ENCODE data around the gene LCK.
"Not testable (repeated sequence)": the region's sequence is repeated elsewhere in the genome, so short reads cannot be mapped to it uniquely, and the experiment has no call there.

LCK gene

DNA sequence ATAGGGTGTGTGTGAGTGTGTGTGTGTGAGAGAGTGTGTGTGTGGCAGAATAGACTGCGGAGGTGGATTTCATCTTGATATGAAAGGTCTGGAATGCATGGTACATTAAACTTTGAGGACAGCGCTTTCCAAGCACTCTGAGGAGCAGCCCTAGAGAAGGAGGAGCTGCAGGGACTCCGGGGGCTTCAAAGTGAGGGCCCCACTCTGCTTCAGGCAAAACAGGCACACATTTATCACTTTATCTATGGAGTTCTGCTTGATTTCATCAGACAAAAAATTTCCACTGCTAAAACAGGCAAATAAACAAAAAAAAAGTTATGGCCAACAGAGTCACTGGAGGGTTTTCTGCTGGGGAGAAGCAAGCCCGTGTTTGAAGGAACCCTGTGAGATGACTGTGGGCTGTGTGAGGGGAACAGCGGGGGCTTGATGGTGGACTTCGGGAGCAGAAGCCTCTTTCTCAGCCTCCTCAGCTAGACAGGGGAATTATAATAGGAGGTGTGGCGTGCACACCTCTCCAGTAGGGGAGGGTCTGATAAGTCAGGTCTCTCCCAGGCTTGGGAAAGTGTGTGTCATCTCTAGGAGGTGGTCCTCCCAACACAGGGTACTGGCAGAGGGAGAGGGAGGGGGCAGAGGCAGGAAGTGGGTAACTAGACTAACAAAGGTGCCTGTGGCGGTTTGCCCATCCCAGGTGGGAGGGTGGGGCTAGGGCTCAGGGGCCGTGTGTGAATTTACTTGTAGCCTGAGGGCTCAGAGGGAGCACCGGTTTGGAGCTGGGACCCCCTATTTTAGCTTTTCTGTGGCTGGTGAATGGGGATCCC lies 22.5 kb downstream of the LCK start:
- peak; percentile 88 for DNase-seq (ENCODE audit: low spot score)
- peak; percentile 65 for FAIRE-seq

DNA sequence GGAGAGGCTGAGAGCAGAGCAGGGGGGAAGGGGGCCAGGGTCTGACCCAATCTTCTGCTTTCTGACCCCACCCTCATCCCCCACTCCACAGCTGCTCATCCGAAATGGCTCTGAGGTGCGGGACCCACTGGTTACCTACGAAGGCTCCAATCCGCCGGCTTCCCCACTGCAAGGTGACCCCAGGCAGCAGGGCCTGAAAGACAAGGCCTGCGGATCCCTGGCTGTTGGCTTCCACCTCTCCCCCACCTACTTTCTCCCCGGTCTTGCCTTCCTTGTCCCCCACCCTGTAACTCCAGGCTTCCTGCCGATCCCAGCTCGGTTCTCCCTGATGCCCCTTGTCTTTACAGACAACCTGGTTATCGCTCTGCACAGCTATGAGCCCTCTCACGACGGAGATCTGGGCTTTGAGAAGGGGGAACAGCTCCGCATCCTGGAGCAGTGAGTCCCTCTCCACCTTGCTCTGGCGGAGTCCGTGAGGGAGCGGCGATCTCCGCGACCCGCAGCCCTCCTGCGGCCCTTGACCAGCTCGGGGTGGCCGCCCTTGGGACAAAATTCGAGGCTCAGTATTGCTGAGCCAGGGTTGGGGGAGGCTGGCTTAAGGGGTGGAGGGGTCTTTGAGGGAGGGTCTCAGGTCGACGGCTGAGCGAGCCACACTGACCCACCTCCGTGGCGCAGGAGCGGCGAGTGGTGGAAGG lies 23.7 kb downstream of the LCK start:
- DNase-seq (ENCODE audit: low spot score): no peak
- peak; percentile 32 for FAIRE-seq

DNA sequence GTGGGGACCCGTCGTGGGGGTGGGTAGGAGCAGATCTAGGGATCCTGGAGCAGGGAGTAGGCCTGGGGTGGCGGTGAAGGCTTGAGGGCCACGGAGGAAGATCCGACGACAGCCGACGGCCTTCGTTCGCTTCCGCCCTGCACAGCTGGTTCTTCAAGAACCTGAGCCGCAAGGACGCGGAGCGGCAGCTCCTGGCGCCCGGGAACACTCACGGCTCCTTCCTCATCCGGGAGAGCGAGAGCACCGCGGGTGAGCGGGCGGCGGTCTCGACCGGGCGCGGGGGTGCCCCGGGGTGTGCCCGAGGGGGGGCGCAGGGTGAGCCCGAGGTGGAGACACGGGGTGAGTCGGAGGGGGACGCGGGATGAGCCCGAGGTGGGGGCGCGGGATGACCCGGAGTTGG lies 24.4 kb downstream of the LCK start:
- FAIRE-seq: no peak

DNA sequence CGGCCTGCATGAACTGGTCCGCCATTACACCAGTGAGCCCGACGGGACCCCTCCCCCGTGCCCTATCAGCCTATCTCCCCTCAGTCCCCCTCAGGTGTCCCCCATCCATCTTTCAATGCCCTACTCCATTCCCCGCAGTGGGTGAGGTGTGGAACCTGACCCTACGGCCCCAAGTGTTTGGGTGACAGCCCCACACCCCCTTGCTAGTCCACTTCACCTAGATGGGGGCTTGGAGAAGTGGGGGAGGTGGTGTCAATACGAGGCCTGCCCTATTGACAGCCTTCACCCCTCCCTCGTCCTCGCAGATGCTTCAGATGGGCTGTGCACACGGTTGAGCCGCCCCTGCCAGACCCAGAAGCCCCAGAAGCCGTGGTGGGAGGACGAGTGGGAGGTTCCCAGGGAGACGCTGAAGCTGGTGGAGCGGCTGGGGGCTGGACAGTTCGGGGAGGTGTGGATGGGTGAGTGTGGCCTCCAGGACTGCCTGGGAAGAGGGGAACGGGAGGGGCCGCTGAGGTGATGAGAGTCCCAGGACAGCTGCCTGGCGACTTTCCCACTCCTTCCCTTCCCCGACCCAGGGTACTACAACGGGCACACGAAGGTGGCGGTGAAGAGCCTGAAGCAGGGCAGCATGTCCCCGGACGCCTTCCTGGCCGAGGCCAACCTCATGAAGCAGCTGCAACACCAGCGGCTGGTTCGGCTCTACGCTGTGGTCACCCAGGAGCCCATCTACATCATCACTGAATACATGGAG lies 25.1 kb downstream of the LCK start:
- FAIRE-seq (peak; percentile 61), DNase-seq (ENCODE audit: low spot score) (no peak)

More for the DNA sequence above, 24.4 kb downstream of the LCK start:
- DNase-seq (ENCODE audit: low spot score): no peak

DNA sequence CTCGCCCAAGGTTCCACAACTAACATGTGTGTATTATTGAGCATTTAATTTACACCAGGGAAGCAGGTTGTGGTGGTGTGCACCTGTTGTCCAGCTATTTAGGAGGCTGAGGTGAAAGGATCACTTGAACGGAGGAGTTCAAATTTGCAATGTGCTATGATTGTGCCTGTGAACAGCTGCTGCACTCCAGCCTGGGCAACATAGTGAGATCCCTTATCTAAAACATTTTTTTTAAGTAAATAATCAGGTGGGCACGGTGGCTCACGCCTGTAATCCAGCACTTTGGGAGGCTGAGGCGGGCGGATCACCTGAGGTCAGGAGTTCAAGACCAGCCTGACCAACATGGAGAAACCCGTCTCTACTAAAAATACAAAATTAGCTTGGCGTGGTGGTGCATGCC lies 33.7 kb downstream of the LCK start:
- not testable (repeated sequence) for FAIRE-seq; DNase-seq (ENCODE audit: low spot score)

DNA sequence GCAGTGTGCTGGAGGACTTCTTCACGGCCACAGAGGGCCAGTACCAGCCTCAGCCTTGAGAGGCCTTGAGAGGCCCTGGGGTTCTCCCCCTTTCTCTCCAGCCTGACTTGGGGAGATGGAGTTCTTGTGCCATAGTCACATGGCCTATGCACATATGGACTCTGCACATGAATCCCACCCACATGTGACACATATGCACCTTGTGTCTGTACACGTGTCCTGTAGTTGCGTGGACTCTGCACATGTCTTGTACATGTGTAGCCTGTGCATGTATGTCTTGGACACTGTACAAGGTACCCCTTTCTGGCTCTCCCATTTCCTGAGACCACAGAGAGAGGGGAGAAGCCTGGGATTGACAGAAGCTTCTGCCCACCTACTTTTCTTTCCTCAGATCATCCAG lies 34.6 kb downstream of the LCK start:
- no peak for FAIRE-seq
- no peak for DNase-seq (ENCODE audit: low spot score)

DNA sequence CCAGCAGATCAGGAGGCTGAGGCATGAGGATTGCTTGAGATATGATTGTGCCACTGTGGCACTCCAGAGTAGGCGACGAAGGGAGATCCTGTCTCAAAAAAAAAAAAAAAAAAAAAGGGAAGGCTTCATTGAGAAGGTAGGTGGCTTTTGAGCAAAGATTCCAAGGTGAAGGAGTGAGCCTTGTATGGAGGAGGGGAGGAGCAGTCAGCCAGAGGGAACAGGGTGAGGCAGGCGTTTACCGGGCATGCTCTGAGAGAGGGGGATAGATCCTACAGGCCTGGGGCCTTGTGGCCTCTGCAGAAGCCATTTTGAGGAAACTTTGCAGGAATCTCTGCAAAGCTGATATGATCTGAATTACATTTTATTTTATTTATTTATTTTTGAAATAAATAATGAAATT lies 35.7 kb downstream of the LCK start:
- no peak for DNase-seq (ENCODE audit: low spot score)
- FAIRE-seq: no peak

DNA sequence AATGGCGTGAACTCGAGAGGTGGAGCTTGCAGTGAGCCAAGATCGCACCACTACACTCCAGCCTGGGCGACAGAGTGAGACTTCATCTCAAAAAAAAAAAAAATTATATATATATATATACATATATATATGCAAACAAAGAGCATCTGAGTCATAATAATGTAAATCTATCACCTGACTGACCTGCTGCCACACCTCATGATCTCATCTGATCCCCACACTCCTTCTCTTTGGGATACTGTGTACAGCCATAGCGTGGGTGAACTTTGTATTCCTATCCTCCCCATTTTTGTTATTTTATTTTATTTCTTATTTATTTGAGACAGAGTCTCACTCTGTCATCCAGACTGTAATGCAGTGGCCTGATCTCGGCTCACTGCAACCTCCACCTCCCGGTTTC lies 38.2 kb downstream of the LCK start:
- DNase-seq (ENCODE audit: low spot score): no peak
- FAIRE-seq: no peak

DNA sequence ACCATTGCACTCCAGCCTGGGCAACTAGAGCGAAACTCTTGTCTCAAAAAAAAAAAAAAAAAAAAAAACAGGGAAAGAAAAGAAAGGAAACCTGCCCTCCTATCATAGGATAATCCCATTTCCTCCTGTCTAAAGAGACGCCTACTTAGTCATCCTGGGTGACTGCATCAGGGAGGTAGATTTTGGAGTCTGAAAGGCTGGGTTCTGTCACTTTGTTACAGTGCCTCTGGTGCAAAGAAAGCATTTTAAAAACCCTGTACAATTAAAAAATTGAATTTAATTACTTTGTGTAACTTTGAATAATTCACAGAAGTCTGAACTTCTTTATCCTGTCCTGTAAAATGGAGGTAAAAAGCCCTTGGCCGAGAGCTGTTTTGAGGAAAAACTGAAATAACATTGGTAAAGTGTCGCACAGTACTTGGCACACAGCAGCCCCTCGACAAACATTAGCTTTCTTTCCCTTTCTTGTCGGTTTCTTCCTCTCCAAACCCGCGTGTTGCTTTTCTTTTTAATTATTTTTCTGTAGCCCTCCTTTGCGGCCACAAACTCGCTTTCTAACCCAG lies 40.2 kb downstream of the LCK start:
- no peak for FAIRE-seq
- peak; percentile 59 for DNase-seq (ENCODE audit: low spot score)

DNA sequence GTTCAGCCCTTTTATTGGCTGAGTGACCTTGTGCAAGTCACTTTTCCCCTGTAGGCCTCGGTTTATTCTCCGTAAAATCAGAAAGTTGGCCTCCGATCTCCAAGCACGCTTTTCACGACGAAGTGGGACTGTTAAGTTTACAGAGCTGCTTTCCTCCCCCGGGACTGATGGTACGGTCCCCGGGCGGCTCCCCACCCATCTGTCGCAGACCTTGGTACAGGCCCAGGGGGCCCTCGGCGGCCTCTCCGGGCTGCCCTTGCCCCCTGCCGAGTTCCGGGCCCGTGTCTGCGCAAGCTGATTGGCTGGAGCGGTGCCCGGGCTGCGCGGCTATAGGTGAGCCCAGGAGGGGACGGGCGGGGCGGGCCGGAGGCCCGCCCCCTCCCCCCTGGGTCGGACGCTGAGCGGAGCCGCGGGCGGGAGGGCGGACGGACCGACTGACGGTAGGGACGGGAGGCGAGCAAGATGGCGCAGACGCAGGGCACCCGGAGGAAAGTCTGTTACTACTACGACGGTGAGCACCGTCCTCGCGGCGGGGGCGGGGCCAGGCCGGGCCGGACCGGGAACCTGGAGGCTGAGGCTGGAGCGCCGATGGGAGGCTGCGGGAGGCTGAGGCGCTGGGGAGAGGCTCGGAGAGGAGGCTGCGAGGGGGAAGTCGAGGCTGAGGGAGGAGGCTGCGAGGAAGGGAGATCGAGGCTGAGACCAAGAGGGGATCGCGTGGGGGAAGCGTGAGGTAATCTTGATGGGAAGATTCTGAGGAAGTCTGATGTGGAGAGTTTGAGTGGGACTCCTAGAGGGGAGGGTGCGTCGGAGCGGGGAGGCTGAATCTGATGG lies 40.9 kb downstream of the LCK start, which contains the start of gene HDAC1:
Gene HDAC1 (plus strand): TSS at position 376 of the 831 bp plus-strand sequence. CDS start 87 bp downstream, at position 463.
- DNase-seq (ENCODE audit: low spot score) (peak; percentile 99), FAIRE-seq (peak; percentile 17)

DNA sequence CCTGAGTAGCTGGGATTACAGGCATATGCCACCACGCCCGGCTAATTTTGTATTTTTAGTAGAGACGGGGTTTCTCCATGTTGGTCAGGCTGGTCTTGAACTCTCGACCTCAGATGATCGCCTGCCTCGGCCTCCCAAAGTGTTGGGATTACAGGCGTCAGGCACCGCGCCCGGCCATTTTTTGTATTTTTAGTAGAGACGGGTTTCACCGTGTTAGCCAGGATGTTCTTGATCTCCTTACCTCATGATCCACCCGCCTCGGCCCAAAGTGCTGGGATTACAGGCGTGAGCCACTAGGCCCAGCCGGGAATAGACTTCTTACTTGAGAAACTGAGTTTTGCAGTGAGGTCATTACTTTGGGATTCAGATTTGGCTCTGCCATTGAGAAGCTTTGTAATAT lies 47.1 kb downstream of the LCK start:
- FAIRE-seq; DNase-seq (ENCODE audit: low spot score): not testable (repeated sequence)

DNA sequence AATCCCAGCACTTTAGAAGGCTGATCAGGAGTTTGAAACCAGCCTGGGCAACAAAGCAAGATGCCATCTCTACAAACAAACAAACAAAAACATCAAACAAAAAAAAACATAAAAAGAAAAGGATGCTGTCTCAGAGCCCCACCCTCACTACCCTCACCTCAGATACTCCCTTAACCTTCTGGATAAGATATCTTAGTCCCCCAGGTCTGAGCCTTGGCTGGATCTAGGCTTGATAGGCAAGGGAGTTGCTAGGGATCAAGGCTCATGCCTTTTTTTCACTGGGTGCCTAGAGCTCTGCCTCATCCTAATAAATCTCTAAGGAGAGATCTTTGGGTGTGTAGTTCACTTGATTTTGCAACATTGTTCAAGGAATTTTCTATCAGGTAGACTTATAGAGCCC lies 48.3 kb downstream of the LCK start:
- FAIRE-seq (no peak), DNase-seq (ENCODE audit: low spot score) (no peak)

DNA sequence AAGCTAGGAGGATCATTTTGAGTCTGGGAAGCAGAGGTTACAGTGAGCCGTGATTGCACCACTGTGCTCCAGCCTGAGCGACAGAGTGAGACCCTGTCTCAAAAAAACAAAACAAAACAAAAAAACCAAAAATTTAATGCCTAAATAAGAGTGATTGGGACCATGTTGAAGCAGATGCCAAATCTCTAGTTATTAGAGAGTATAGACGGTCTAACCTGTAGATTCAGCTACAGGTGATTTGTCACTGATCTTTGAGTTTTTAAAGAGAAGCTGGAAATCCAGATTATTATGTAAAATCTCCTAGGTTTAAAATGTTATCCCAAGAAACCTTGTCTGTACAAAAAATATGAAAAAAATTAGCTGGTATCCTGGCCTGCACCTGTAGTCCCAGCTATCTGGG lies 52.3 kb downstream of the LCK start:
- FAIRE-seq: no peak
- DNase-seq (ENCODE audit: low spot score): no peak

DNA sequence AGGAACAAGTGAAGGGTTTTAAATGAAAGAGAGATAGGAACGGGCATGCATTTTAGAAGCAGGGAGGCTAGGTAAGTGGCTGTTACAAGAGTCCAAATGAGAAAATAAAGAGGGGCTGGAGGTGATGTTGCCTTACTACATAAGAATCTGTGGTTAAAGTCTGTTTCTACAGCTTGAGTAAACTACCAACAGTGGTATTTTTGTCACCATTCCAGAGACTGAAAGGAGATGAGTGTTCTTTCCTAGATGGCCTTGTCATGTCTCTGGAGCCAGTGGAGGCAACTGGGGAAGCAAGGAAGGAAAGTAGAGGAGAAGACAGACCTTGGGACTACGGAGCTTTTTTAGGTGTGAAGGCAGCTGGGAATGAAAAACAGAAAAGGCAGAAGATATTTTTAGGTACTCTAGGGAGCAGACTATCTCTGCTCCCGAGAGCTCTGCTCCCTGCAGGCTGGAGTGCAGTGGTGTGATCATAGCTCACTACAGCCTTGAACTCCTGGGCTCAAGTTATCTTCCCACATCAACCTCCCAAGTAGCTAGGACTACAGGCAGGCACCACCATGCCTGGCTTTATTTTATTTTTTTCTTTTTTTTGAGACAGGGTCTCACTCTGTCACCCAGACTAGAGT lies 53.0 kb downstream of the LCK start:
- no peak for DNase-seq (ENCODE audit: low spot score)
- no peak for FAIRE-seq

DNA sequence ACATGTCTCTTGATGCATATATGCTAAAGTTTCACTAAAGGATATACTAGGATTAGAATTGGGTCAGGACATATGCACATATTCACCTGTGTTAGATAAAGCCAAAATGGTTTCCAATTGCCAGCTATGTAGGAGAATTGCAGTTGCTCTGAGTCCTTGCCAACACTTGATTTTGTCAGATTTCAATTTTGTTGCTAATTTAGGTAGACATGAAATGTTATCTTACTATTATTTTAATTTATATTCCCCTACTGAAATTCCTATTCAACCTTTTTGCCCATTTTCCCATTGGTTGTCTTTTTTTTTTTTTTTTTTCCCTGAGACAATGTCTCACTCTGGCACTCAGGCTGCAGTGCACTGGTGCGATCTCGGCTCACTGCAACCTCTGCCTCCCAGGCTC lies 54.2 kb downstream of the LCK start:
- DNase-seq (ENCODE audit: low spot score): no peak
- FAIRE-seq: no peak

DNA sequence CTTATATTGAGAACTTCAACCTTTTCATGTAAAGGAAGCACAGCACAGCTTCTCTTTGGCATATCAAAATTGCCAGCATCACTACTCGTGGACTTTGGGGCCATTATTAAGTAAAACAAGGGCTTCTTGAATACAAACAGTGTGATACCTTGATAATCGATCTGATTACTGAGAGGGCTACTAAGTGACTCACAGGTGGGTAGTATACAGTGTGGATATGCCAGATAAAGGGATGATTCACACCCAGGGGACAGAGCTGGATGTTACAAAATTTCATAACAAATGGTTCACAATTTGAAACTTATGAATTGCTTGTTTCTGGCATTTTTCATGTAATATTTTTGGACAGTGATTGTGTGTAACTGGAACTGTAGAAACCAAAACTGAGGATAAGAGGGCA lies 56.3 kb downstream of the LCK start:
- no peak for FAIRE-seq
- DNase-seq (ENCODE audit: low spot score): no peak

DNA sequence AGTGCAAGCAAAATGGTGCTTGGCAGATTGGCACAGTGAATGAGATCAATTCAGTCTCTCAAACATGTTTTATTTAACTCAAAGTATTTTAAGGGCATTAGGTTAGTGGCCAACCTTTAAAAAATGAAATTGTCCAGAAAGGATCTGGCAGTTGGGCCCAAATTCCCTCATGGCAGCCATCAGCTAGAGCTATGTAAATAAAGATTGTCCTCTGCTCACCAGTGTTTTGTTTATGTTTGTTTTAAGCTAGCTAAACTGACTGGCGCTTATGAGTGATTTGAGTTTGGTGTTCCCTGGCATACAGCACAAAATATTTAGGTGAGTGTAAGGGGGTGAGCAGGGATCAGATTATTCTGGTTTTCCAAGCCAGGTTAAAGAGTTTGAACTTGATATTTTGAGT lies 58.9 kb downstream of the LCK start:
- FAIRE-seq (no peak), DNase-seq (ENCODE audit: low spot score) (no peak)

DNA sequence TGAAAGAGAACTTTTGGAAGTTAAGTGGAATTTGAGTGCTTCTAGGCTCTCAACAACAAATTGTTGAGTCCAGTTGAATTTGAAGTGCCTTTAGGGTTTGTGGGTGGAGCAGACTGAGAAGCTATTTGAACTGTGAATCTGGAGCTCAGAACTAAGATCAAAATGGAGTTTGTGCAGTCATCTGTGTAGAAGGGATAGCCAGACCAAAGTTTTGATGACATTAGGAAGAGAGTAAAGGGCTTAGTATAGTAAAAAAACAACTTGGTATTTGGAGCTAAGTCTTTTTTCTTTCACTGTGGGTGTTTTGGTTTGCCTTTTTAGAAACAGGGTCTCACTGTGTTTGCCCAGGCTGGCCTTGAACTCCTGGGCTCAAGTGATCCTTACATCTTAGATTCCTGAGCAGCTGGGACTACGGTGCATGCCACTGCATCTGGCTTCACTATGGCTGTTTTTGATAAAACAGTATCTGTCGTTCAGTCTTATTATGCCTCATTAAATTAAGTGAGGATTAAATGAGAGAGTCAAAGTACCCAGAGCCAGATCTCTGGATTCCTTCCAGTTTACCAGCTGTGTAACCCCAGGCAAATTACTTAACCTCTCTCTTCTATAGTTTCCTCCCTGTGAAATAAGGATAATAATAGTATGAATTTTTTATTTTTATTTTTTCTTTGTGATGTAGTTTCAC lies 60.8 kb downstream of the LCK start:
- no peak for FAIRE-seq

DNA sequence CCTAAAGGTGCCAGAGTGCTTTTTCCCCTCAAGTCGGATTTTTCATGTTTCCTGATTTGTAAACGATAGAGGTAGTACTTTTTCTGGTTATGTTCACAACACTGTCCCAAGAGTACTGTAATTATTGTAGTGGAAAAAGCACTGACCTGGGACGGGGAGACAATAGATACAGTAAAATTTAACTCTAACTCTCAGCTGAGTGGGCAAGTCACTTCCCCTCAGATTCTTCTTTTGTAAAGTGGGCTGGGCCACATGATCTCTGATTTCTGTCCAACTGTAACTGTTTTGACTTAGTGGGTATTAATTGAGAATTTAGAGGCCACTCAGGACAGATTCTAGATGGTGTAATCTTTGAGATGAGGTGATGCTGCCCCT lies 65.8 kb downstream of the LCK start:
- FAIRE-seq: no peak
- DNase-seq (ENCODE audit: low spot score): no peak

More for the DNA sequence above, 60.8 kb downstream of the LCK start:
- DNase-seq (ENCODE audit: low spot score): no peak

Data from urothelium cell line (cell line).